Tibial nerve (tissue), 3 donors: ENCODE data around the gene RAB4A.

Source experiments
- EP300 ChIP-seq, 2 donors: sonication (generic); formaldehyde crosslinking; IDR thresholded peaks; one replicate each; pipeline ENCODE4 v1.6.1; 2017; ENCODE audit warnings: antibody characterized with exemption in 2 of 2, mild to moderate bottlenecking in 1 of 2
- POLR2A ChIP-seq, 2 donors: fragments of 450-650 bp; IDR thresholded peaks; one replicate each; pipeline ENCODE4 v1.6.1; 2017; ENCODE audit warnings: antibody characterized with exemption in 2 of 2, mild to moderate bottlenecking in 2 of 2, moderate library complexity in 2 of 2

DNA sequence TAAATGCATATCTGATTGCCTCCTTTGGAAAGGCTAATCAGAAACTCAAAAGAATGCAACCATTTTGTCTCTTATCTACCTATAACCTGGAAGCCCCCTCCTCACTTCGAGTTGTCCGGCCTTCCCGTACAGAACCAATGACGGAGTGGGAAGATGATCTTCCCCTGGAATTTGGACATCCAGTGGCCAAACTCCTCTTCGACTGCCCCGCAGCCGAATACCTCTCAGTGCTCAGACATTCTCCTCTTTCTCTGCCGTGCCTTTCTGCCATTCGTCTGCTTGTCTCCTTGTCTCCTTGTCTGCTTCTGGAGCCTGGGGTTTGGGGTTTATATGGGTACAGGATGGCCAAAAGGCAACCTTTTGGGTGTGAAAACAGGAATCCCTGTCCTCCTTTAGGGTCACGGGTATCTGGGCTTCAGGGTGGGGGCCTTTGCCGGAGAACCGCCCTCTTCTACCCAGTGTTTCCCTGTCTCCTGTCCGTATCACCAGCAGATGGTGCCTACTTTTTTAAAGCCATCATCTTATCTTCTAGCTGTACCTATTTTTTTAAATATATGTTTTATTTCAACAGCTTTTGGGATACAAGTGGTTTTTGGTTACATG is 35.9 kb upstream of the RAB4A start:
- TF ChIP-seq EP300 (IDR thresholded peaks at IDR 0.05) (no peak), POLR2A (IDR thresholded peaks at IDR 0.05) (no peak)
